Eye (tissue), 1 donor: ENCODE results near the gene PDE6B.

Experiments
- DNase-seq: peaks from one replicate; pipeline ENCODE4 v3.0.0-alpha.2; 2015

The PDE6B gene

GRCh38 chr4:673349-674091 is 48.1 kb downstream of the PDE6B start:
- no peak for DNase-seq

- DNase-seq: peak; percentile 99
These were observed 49.0 kb downstream of the PDE6B start, which contains the start of the genes ATP5ME and MYL5 for GRCh38 chr4:674172-675035. TSS of gene ATP5ME (minus strand) at chr4:674276. CDS start at chr4:674247, 29 bp downstream. TSS of gene MYL5 (plus strand) at chr4:674542. CDS start at chr4:678027, 3,485 bp downstream.

GRCh38 chr4:675036-675882 is 49.9 kb downstream of the PDE6B start:
- no peak for DNase-seq

- no peak for DNase-seq
These were observed 50.9 kb downstream of the PDE6B start for GRCh38 chr4:675980-676870.

- no peak for DNase-seq
These were observed 51.5 kb downstream of the PDE6B start for GRCh38 chr4:676871-677235.

GRCh38 chr4:677431-678293 is 52.3 kb downstream of the PDE6B start:
- no peak for DNase-seq

GRCh38 chr4:678331-679103 is 53.1 kb downstream of the PDE6B start:
- no peak for DNase-seq

GRCh38 chr4:679104-679481 is 53.7 kb downstream of the PDE6B start:
- DNase-seq: no peak

- no peak for DNase-seq
These were observed 54.3 kb downstream of the PDE6B start for GRCh38 chr4:679629-680028.

GRCh38 chr4:680091-680490 is 54.7 kb downstream of the PDE6B start:
- DNase-seq: no peak

GRCh38 chr4:680551-680927 is 55.2 kb downstream of the PDE6B start:
- DNase-seq: no peak

GRCh38 chr4:680928-681645 is 55.7 kb downstream of the PDE6B start:
- DNase-seq: peak; percentile 77

GRCh38 chr4:681736-682451 is 56.5 kb downstream of the PDE6B start:
- DNase-seq: no peak

- DNase-seq: no peak
These were observed 57.3 kb downstream of the PDE6B start for GRCh38 chr4:682490-683172.

GRCh38 chr4:683247-683897 is 58.0 kb downstream of the PDE6B start:
- no peak for DNase-seq

- DNase-seq: peak; percentile 73
These were observed 58.7 kb downstream of the PDE6B start for GRCh38 chr4:683982-684622.
